ENCODE results near the gene TFE3.
"Not testable (repeated sequence)": the region's sequence is repeated elsewhere in the genome, so short reads cannot be mapped to it uniquely, and the experiment has no call there.

The TFE3 gene

DNA sequence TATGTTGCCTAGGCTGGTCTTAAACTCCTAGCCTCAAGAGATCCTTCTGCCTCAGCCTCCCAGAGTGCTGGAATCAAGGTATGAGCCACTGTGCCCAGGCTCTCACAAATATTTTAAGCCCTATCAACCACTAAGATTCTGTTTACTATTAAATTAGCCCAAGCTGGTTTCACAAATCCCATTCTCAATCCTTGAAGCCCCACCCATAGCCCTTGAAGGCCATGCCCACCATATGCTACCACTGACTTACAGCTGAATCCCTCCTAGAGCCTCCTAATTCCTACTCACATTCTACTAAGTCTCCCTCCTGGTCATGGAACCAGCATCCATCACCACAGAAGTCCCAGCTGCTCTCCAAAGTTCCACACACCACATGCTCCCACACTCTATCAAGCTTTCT, 50.8 kb downstream of the TFE3 start:
- no peak overlapping the region for H3K4me3 ChIP-seq (ENCODE audit: low read depth, low read length)
- no peak for DNase-seq (ENCODE audit: low read depth)
- TF ChIP-seq, protein P1, sequence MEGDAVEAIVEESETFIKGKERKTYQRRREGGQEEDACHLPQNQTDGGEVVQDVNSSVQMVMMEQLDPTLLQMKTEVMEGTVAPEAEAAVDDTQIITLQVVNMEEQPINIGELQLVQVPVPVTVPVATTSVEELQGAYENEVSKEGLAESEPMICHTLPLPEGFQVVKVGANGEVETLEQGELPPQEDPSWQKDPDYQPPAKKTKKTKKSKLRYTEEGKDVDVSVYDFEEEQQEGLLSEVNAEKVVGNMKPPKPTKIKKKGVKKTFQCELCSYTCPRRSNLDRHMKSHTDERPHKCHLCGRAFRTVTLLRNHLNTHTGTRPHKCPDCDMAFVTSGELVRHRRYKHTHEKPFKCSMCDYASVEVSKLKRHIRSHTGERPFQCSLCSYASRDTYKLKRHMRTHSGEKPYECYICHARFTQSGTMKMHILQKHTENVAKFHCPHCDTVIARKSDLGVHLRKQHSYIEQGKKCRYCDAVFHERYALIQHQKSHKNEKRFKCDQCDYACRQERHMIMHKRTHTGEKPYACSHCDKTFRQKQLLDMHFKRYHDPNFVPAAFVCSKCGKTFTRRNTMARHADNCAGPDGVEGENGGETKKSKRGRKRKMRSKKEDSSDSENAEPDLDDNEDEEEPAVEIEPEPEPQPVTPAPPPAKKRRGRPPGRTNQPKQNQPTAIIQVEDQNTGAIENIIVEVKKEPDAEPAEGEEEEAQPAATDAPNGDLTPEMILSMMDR (IDR thresholded peaks at IDR 0.05; ENCODE audit: insufficient read depth, low read depth, low read length, missing control alignments): no peak

DNA sequence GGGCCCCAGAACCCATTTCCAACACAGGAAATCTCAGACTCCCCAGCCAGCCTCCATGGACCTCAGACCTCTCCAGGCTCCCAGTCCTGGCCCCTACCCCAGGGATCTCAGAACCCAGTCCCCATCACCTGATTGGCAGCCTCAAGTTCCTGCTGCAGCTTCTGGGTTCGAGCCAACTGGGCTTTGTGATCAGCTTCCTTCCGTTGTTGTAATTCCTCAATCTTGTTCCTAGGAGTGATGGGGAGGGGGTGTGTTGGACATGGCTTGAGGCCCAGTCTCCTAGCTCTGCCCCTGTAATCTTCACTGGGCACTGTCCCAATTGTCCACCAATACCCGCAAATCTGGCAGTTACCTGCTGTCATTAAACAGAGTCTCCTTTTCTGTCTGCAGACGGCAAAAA, 53.7 kb downstream of the TFE3 start:
- H3K4me3 ChIP-seq (ENCODE audit: low read depth, low read length): no peak overlapping the region
- DNase-seq (ENCODE audit: low read depth): no peak
- TF ChIP-seq, protein P1 (IDR thresholded peaks at IDR 0.05; ENCODE audit: insufficient read depth, low read depth, low read length, missing control alignments): no peak

DNA sequence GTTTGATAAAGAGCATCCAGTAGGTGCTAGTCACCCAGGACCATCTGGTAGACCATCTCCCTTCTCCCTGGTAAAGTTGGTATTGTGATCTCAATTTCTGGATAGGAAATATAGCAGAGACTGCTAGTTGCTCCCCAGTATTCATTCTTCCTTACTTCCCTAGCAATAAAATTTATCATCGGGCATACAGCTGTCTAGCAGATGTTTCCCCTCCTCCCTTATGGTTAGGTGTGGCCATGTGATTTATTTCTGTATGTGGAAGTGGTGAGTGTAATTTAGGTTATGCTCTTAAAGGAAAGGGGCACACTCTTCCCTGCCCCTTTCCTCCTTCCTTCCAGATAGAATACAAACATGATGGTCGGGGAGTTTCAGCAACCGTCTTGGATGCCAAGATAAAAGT, 59.3 kb downstream of the TFE3 start:
- no peak for DNase-seq (ENCODE audit: low read depth)
- TF ChIP-seq, protein P1 (IDR thresholded peaks at IDR 0.05; ENCODE audit: insufficient read depth, low read depth, low read length, missing control alignments): no peak
- no peak overlapping the region for H3K4me3 ChIP-seq (ENCODE audit: low read depth, low read length)

DNA sequence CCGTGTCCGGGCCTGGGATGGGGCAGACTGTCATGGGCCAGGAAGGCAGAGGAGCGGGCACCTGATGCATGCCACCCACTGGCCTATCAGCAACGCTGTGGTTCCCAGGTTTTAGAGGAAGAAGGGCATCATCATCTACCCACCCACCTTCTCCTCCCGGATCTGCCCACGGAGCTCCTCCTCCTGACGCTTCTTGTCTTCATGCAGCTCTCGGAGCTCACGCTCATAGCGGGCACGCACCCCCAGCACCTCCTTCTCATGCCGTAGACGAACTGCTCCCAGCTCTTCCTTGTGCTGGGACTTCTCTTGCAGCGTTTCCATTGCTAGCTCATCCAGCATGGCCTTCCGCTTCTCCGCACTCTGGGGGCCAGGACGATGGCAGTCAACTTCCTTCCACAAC, 60.1 kb downstream of the TFE3 start:
- no peak for DNase-seq (ENCODE audit: low read depth)
- H3K4me3 ChIP-seq (ENCODE audit: low read depth, low read length): no peak overlapping the region
- TF ChIP-seq, protein P1 (IDR thresholded peaks at IDR 0.05; ENCODE audit: insufficient read depth, low read depth, low read length, missing control alignments): no peak

DNA sequence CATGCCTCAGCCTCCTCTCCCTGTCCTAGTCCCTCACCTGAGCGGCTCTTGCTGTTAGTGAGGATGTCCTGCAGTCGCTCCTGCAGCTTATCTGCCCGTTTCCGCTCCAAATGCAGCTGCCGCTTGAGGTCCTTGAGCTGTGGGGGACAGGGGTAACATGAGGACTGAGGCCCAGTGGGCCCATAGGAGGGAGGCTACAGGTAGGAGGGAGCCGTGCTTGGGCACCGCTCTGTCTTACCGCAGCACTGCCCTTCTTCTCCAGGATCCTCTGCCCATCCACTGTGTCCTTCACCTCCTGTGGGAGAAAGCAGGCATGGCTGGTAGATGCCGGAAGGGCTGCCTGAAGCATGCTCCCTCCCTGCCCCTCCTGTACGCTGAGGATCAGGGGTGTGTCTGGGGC, 62.0 kb downstream of the TFE3 start:
- no peak overlapping the region for H3K4me3 ChIP-seq (ENCODE audit: low read depth, low read length)
- TF ChIP-seq, protein P1 (IDR thresholded peaks at IDR 0.05; ENCODE audit: insufficient read depth, low read depth, low read length, missing control alignments): no peak
- no peak for DNase-seq (ENCODE audit: low read depth)

DNA sequence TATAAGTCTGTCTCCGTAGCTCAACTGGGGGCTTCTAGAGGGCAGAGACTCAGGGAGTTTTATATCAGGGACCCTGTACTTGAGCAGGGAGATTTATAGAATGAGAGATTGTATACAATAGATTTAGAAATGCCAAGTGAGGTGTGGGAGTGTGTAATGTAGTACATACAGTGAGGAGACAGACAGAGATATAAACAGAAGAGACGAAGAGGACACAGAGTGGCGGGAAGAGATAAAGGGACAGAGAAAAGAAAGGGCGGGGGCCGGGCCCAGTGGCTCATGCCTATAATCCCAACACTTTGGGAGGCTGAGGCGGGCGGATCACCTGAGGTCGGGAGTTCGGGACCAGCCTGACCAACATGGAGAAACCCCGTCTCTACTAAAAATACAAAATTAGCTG, 62.8 kb downstream of the TFE3 start:
- H3K4me3 ChIP-seq (ENCODE audit: low read depth, low read length); DNase-seq (ENCODE audit: low read depth): not testable (repeated sequence)

Measured in GM12865 (cell line).